T47D (cell line): Measurements from ENCODE around the gene SHANK1.
A peak's percentile ranks its signal among the peaks of the same experiment; 100 is the strongest.

Experiments
- DNase-seq, 2 experiments: peaks; one replicate each; pipeline versions ENCODE4 v3.0.0 to v3.0.0-alpha.2; 2011 to 2012; ENCODE audit warnings: low read depth in 1 of 2, low spot score in 1 of 2
- JUND ChIP-seq: IDR thresholded peaks from 2 replicates; pipeline ENCODE4 v1.6.1; 2012; ENCODE audit warnings: low read depth
- in situ Hi-C: cut with HindIII; loops from 2 replicates; pipeline ENCODE4 v1.10.0; 2016; ENCODE audit warnings: low sequenced_read_pairs, low pct_unique_long_range_greater_than_20kb

The SHANK1 gene

DNA sequence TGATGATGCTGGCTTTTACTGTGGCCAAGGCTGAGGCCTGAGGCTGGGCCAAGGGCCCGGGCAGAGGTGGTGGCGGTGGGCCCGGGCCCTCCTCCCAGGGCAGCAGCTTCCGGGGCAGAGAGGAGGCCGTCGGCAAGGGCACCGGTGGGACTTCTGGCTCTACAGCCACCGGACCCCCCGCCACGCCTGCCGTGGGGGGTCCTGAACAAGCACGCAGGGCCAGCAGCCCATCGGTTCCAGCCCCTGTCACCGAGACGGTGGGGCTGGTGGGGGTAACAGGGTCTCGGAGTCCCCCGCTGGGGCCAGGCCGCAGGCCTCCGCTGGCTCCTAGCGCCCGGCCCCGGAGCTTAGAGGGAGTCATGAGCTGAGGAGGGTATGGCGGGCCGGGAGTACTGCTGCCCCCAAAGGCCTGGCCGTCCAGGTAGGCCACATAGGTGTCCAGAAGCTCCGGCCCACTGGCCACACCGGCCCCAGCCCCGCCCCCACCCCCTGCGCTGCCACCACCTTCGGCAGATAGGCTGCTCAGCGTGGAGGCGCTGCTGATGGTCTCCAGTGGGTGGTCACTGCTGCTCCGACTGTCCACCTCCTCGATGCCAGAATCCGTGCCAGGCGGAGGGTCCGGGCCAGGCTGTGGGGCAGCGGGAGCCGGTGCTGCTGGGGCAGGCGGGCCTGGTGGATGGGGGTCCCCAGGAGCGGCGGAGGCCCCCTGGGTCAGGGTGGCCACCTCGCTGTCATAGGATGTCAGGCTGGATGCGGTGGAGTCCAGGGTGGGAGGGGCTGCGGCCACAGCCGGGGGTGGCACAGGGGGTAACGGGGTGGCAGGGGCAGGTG, 53.0 kb downstream of the SHANK1 start:
- in situ Hi-C loops: no loop called here
- no peak for DNase-seq
- TF ChIP-seq JUND: no peak

DNA sequence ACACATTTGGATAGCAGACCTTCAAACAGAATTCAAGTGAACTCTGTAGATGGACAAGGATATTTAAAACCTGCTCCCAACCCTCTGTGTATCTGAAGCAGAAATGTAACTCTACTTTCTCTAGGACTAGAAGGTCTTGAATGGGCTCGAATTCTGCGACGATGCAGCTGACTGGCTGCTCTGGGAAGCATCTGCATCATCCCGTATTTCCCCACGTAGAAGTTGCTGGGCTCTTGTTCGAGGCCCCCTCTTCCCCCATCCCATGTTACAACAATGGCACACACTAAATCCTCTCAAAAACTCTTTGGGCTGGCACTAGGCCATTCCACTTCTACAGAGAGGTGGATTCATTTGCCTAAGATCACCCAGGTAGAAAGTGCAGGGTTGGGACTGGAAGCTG, 55.4 kb downstream of the SHANK1 start:
- TF ChIP-seq JUND: no peak
- in situ Hi-C loops: no loop called here
- no peak for DNase-seq

GRCh38 chr19:50663482-50663790, 56.2 kb downstream of the SHANK1 start:
- DNase-seq: peak in 1 of 2 experiments; percentile 44
- TF ChIP-seq JUND: no peak
- in situ Hi-C loops: no loop called here

DNA sequence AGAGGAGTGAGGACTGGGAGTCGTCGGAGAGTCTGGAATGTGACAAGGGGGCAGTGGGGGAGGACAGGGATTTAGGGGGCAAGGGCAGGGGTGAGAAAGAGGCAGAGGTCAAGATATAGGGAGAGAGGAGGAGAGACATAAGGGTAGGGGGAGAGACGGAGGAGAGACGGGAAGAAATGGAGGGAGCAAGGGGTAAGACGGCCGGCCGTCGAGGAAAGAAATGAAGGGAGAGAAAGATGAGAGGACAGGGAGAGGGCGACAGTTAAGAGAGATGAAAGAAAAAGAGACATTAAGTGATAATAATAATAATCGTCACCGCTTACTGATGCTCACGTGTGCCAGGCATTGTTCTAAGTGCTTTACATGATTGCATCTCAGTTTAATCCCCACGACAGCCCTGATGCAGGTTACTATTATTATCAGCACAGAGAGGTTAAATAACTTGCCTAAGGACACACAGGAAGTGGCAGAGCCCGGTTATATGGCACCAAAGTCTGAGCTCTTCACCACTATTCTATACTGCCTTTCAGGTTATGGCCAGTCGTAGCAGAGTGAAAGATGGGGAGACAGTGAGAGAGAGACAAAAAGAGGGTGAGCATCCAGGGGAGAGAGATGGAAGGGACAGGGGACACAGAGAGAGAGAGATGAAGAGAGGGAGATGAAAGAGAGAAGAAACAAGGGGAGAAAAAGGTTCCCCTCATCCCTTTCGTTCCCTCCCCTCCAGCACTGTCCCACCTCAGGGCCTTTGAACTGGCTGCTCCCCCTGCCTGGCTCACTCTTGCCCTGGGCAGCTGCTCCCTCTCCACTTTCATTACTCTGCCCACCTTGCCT, 56.7 kb downstream of the SHANK1 start:
- no peak for TF ChIP-seq JUND
- DNase-seq: no peak
- in situ Hi-C loops: no loop called here

- no peak for TF ChIP-seq JUND
- no peak for DNase-seq
- in situ Hi-C loops: no loop called here
Observed at GRCh38 chr19:50661766-50662650, 57.6 kb downstream of the SHANK1 start.

- DNase-seq: no peak
- in situ Hi-C loops: no loop called here
- no peak for TF ChIP-seq JUND
Observed at GRCh38 chr19:50661023-50661422, 58.6 kb downstream of the SHANK1 start.

- TF ChIP-seq JUND: no peak
- in situ Hi-C loops: no loop called here
- no peak for DNase-seq
Observed at GRCh38 chr19:50660088-50660366, 59.6 kb downstream of the SHANK1 start.

- no peak for TF ChIP-seq JUND
- in situ Hi-C loops: no loop called here
- DNase-seq: no peak
Observed at GRCh38 chr19:50659318-50660087, 60.1 kb downstream of the SHANK1 start.

- in situ Hi-C loops: no loop called here
- peak; percentile 94 to 95 for DNase-seq
- no peak for TF ChIP-seq JUND
Observed at GRCh38 chr19:50658441-50659317, 60.9 kb downstream of the SHANK1 start.

GRCh38 chr19:50657712-50658440, 61.7 kb downstream of the SHANK1 start:
- peak; percentile 90 to 99 for DNase-seq
- in situ Hi-C loops: no loop called here
- TF ChIP-seq JUND: no peak

GRCh38 chr19:50657222-50657669, 62.4 kb downstream of the SHANK1 start:
- TF ChIP-seq JUND: no peak
- DNase-seq: no peak
- in situ Hi-C loops: no loop called here
